Gastrocnemius medialis (tissue), 4 donors: ENCODE measurements around the gene PRM2.

Experiments used
- POLR2A ChIP-seq, 2 donors: fragments of 450-650 bp; IDR thresholded peaks; one replicate each; pipeline ENCODE4 v1.6.1; 2017; ENCODE audit warnings: antibody characterized with exemption in 2 of 2, mild to moderate bottlenecking in 2 of 2, moderate library complexity in 2 of 2
- TF ChIP-seq, protein P1 (sequence below), 5 experiments: fragments of 450-650 bp in 3 of 5; fragments of 200-600 bp in 2 of 5; sonication (generic) in 2 of 5; IDR thresholded peaks in 4 of 5; conservative IDR thresholded peaks in 1 of 5; 1 replicate in 4 of 5; 2 replicates in 1 of 5; pipeline ENCODE4 v1.5.1; 2016 to 2019; ENCODE audit warnings: antibody characterized with exemption in 5 of 5, mild to moderate bottlenecking in 3 of 5, moderate library complexity in 3 of 5

DNA sequence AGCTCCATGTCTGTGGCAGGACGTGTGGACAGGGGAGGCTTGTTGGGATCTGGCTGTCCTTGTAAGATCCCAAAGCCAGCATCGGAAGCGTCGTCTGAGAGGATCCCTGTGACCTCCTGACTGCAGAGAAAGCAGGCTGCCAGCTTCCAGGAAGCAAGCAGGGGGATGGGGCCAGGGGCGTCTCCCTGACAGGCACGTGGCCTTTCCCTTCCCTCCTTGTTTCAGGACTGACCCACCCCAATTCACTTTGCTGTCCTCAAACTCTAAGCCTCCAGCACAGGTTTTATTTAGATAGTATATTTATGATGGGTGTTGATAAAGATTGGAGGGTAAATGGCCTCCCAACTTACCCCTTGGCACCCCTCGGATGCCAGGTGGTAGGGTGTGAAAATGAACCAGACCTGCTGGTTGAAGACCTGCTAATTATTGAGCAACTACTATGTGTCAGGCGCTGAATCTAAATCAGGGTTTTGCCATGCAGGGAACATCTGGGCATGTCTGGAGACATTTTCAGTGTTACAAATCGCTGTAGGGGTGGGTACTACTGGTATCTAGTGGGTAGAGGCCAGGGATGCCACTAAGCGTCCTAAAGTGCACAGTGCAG lies 44.8 kb downstream of the PRM2 start:
- TF ChIP-seq, protein P1, sequence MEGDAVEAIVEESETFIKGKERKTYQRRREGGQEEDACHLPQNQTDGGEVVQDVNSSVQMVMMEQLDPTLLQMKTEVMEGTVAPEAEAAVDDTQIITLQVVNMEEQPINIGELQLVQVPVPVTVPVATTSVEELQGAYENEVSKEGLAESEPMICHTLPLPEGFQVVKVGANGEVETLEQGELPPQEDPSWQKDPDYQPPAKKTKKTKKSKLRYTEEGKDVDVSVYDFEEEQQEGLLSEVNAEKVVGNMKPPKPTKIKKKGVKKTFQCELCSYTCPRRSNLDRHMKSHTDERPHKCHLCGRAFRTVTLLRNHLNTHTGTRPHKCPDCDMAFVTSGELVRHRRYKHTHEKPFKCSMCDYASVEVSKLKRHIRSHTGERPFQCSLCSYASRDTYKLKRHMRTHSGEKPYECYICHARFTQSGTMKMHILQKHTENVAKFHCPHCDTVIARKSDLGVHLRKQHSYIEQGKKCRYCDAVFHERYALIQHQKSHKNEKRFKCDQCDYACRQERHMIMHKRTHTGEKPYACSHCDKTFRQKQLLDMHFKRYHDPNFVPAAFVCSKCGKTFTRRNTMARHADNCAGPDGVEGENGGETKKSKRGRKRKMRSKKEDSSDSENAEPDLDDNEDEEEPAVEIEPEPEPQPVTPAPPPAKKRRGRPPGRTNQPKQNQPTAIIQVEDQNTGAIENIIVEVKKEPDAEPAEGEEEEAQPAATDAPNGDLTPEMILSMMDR (IDR thresholded peaks at IDR 0.05 in 4 of 5, conservative IDR thresholded peaks at IDR 0.05 in 1 of 5): no peak
- TF ChIP-seq POLR2A (IDR thresholded peaks at IDR 0.05): no peak
